ENCODE results near the gene FMO3. TPM values are rescaled to one million over a fixed set of nuclear protein-coding genes. Genes with fewer than 3 reads are reported as not detected.

FMO3 gene
- total RNA-seq, 1 donor from 2014 or later = 1.3 TPM

GRCh38 chr1:171160639-171161354, 70.1 kb downstream of the FMO3 start:
- peak overlapping the region; percentile 53 for H3K27ac ChIP-seq (replicated peaks)
- no peaks in the 10 kb centered on the region for H3K27me3 ChIP-seq (ENCODE audit: low read depth)
- no peak for TF ChIP-seq CTCF (IDR thresholded peaks at IDR 0.05; ENCODE audit: borderline replicate concordance)
- H3K4me1 ChIP-seq = peaks cover 6% of the 10 kb centered on the region
- no peaks in the 10 kb centered on the region for H3K36me3 ChIP-seq
- H3K4me3 ChIP-seq = no peak overlapping the region
- H3K9me3 ChIP-seq (replicated peaks) = no peaks in the 10 kb centered on the region
- intact Hi-C loops (cut with micrococcal nuclease) = no loop called here
- DNase-seq = no peak

- no peak for DNase-seq
- no peaks in the 10 kb centered on the region for H3K36me3 ChIP-seq
- H3K9me3 ChIP-seq (replicated peaks) = no peaks in the 10 kb centered on the region
- H3K4me1 ChIP-seq = peaks cover 6% of the 10 kb centered on the region
- peak overlapping the region; percentile 53 for H3K27ac ChIP-seq (replicated peaks)
- no peaks in the 10 kb centered on the region for H3K27me3 ChIP-seq (ENCODE audit: low read depth)
- no peak overlapping the region for H3K4me3 ChIP-seq
- intact Hi-C loops (cut with micrococcal nuclease) = no loop called here
- TF ChIP-seq CTCF (IDR thresholded peaks at IDR 0.05; ENCODE audit: borderline replicate concordance) = no peak
These were observed 70.7 kb downstream of the FMO3 start for GRCh38 chr1:171161431-171161830.

GRCh38 chr1:171166361-171166760, 75.7 kb downstream of the FMO3 start:
- intact Hi-C loops (cut with micrococcal nuclease) = no loop called here

More at GRCh38 chr1:171166361-171166760, 75.7 kb downstream of the FMO3 start:
- Histone ChIP-seq H3K27ac (replicated peaks) (no peak overlapping the region), H3K9me3 (replicated peaks) (no peaks in the 10 kb centered on the region), H3K27me3 (ENCODE audit: low read depth) (no peaks in the 10 kb centered on the region), H3K4me3 (no peak overlapping the region), H3K36me3 (no peaks in the 10 kb centered on the region), H3K4me1 (peaks cover 13% of the 10 kb centered on the region)
- TF ChIP-seq CTCF (IDR thresholded peaks at IDR 0.05; ENCODE audit: borderline replicate concordance) = no peak
- DNase-seq = no peak

Small RNAs within 50 kb of the gene (microRNA-seq; reads per million reads assigned to microRNA genes)
- gene MIR1295A = not detected
- not detected for gene MIR1295B

Other genes starting within 250 kb of the FMO3 start
- not detected for gene MROH9, start 155.4 kb upstream of the FMO3 start, total RNA-seq
- gene FMO2, start 94.4 kb downstream of the FMO3 start, total RNA-seq = 49.7 TPM
- gene FMO1, start 157.6 kb downstream of the FMO3 start, total RNA-seq = 0.49 TPM
- 5.4 TPM for gene FMO4, start 223.3 kb downstream of the FMO3 start, total RNA-seq